HepG2 (cell line): ENCODE measurements around the gene DUS1L. TPM values are rescaled to one million over a fixed set of nuclear protein-coding genes. Genes with fewer than 3 reads are reported as not detected.

Source experiments
- ATF7 ChIP-seq, 2 experiments: fragments of 450-650 bp in 1 of 2; sonication (generic) in 1 of 2; formaldehyde crosslinking in 1 of 2; IDR thresholded peaks; 2 replicates each; pipeline versions ENCODE4 v1.4.0 to v1.6.1; 2016 to 2020; ENCODE audit warnings: antibody characterized with exemption in 1 of 2, mild to moderate bottlenecking in 1 of 2, missing genetic modification reagents in 1 of 2
- CENPX ChIP-seq: sonication (generic); formaldehyde crosslinking; IDR thresholded peaks from 2 replicates; pipeline ENCODE4 v1.9.0; 2021; ENCODE audit warnings: mild to moderate bottlenecking, missing genetic modification reagents, moderate library complexity
- MTA3 ChIP-seq: sonication (generic); formaldehyde crosslinking; IDR thresholded peaks from 2 replicates; pipeline ENCODE4 v1.4.0; 2020; ENCODE audit warnings: missing genetic modification reagents
- NCOR1 ChIP-seq: fragments of 200-600 bp; sonication (generic); IDR thresholded peaks from 2 replicates; pipeline ENCODE4 v1.7.0; 2017; ENCODE audit warnings: antibody characterized with exemption, low read length, borderline replicate concordance
- NPAS2 ChIP-seq: sonication (generic); formaldehyde crosslinking; IDR thresholded peaks from 2 replicates; pipeline ENCODE4 v1.8.0; 2022; ENCODE audit warnings: mild to moderate bottlenecking, missing genetic modification reagents, borderline replicate concordance
- RBAK ChIP-seq: sonication (generic); formaldehyde crosslinking; IDR thresholded peaks from 2 replicates; pipeline ENCODE4 v1.5.1; 2020; ENCODE audit warnings: mild to moderate bottlenecking, missing genetic modification reagents
- RBM22 ChIP-seq: fragments of 200-400 bp; formaldehyde crosslinking; optimal IDR thresholded peaks from 2 replicates; pipeline ENCODE3; 2017; ENCODE audit warnings: mild to moderate bottlenecking, low read length, moderate library complexity
- SP5 ChIP-seq: IDR thresholded peaks from 2 replicates; pipeline ENCODE4 v1.6.1; 2016; ENCODE audit warnings: low read depth, borderline replicate concordance
- TRIM24 ChIP-seq: sonication (generic); formaldehyde crosslinking; IDR thresholded peaks from 2 replicates; pipeline ENCODE4 v1.8.0; 2022; ENCODE audit warnings: mild to moderate bottlenecking, missing genetic modification reagents
- ZBTB7B ChIP-seq: sonication (generic); formaldehyde crosslinking; IDR thresholded peaks from 2 replicates; pipeline ENCODE4 v1.4.0; 2020; ENCODE audit warnings: missing genetic modification reagents
- ZNF124 ChIP-seq: sonication (generic); formaldehyde crosslinking; IDR thresholded peaks from 2 replicates; pipeline ENCODE4 v1.4.0; 2020; ENCODE audit warnings: missing genetic modification reagents
- ZNF44 ChIP-seq: sonication (generic); formaldehyde crosslinking; IDR thresholded peaks from 2 replicates; pipeline ENCODE4 v1.5.1; 2020; ENCODE audit warnings: mild to moderate bottlenecking, missing genetic modification reagents
- ZNF574 ChIP-seq: sonication (generic); formaldehyde crosslinking; IDR thresholded peaks from 2 replicates; pipeline ENCODE4 v1.4.0; 2020; ENCODE audit warnings: missing genetic modification reagents
- ZNF607 ChIP-seq: sonication (generic); formaldehyde crosslinking; IDR thresholded peaks from 2 replicates; pipeline ENCODE4 v1.5.1; 2020; ENCODE audit warnings: missing genetic modification reagents, mild to moderate bottlenecking, borderline replicate concordance
- ZNF713 ChIP-seq: sonication (generic); formaldehyde crosslinking; IDR thresholded peaks from 2 replicates; pipeline ENCODE4 v1.4.0; 2020; ENCODE audit warnings: mild to moderate bottlenecking, missing genetic modification reagents
- ZNF746 ChIP-seq: sonication (generic); formaldehyde crosslinking; IDR thresholded peaks from 2 replicates; pipeline ENCODE4 v1.8.0; 2022; ENCODE audit warnings: mild to moderate bottlenecking, missing genetic modification reagents
- polyA plus RNA-seq, 8 experiments: library from polyadenylated mRNA; depleted of rRNA in 3 of 8; stranded (reverse) in 7 of 8; unstranded in 1 of 8; fragments of >200 nt; fragmentation: Illumina TruSeq in 4 of 8; extraction: Trizol in 4 of 8; gene quantifications; 2 replicates each; pipeline versions ENCODE4 v1.2.1 to v1.2.3, GENCODE V29; 2011 to 2016; ENCODE audit warnings: low read depth in 4 of 8, missing spikeins in 1 of 8, mixed read lengths in 1 of 8; ENCODE audit not compliant: insufficient read depth in 1 of 8
- total RNA-seq, 5 experiments: library from RNA; depleted of rRNA; stranded (reverse); fragments of >200 nt; fragmentation: Illumina TruSeq; extraction: Trizol; gene quantifications; 2 replicates each; pipeline ENCODE4 v1.2.3, GENCODE V29; 2016; ENCODE audit warnings: low read depth in 1 of 5
- TF ChIP-seq, protein P1 (sequence below): sonication (generic); formaldehyde crosslinking; IDR thresholded peaks from 2 replicates; pipeline ENCODE4 v1.5.0; 2020; ENCODE audit warnings: missing genetic modification reagents
- TF ChIP-seq, protein P2 (sequence below): sonication (generic); formaldehyde crosslinking; IDR thresholded peaks from 2 replicates; pipeline ENCODE4 v1.4.0; 2020; ENCODE audit warnings: low read depth, missing genetic modification reagents
- TF ChIP-seq, protein P3 (sequence below), 2 experiments: fragments of 450-650 bp in 1 of 2; sonication (generic) in 1 of 2; formaldehyde crosslinking; IDR thresholded peaks; 2 replicates each; pipeline versions ENCODE4 v1.5.0 to v1.8.0; 2020 to 2022; ENCODE audit warnings: mild to moderate bottlenecking in 1 of 2, missing genetic modification reagents in 1 of 2

Gene DUS1L
- total and polyA plus RNA-seq, 2 of the 13 experiments (the other 11 are each of a cell fraction or from before 2014, with no cell fraction given): 81.0 to 109 TPM

DNA sequence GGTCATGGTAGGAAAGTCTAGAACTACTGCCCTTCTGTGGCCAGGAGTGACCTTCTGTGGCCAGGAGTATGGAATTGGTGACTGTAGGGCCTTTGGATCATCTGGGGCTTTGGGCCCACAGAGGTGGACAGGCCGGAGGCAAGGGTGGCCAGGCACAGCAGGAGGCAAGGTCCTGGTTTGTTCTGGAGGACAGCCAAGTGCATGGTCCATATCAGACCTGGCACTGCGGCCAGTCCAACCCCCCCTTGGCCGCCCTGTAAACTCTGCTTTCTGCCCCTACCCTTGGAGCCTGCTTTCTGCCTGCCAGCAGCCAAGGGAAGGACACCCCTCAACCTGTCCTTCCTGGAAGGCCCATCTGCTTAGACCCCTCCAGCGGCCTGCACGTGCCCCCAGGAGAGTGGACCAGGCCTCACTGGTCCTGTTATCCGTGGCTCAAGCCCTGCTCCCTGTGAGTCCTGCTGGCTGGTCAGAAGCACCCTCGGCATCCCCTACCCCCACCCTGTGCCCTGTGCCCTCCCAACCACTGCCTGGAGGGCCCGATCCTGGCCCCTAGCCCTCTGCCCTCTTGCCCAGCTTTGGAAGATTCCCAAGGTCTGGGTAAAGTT is 25.8 kb downstream of the DUS1L start (continued):
- TF ChIP-seq TRIM24 (no peak), RBM22 (no peak), ZNF44 (no peak), ATF7 (IDR thresholded peaks at IDR 0.05) (no peak), ATF7 (CRISPR knock-in tag; IDR thresholded peaks at IDR 0.05) (no peak), ZNF607 (CRISPR knock-in tag) (no peak), ZNF746 (CRISPR knock-in tag) (no peak), SP5 (CRISPR knock-in tag) (no peak), ZNF713 (no peak), NCOR1 (no peak), ZNF124 (CRISPR knock-in tag) (no peak), ZBTB7B (CRISPR knock-in tag) (peak; percentile 80), CENPX (no peak), MTA3 (CRISPR knock-in tag) (no peak), NPAS2 (CRISPR knock-in tag) (no peak), RBAK (CRISPR knock-in tag) (no peak), ZNF574 (CRISPR knock-in tag) (no peak)
- TF ChIP-seq, protein P1, sequence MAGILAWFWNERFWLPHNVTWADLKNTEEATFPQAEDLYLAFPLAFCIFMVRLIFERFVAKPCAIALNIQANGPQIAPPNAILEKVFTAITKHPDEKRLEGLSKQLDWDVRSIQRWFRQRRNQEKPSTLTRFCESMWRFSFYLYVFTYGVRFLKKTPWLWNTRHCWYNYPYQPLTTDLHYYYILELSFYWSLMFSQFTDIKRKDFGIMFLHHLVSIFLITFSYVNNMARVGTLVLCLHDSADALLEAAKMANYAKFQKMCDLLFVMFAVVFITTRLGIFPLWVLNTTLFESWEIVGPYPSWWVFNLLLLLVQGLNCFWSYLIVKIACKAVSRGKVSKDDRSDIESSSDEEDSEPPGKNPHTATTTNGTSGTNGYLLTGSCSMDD (CRISPR knock-in tag): no peak
- TF ChIP-seq, protein P2, sequence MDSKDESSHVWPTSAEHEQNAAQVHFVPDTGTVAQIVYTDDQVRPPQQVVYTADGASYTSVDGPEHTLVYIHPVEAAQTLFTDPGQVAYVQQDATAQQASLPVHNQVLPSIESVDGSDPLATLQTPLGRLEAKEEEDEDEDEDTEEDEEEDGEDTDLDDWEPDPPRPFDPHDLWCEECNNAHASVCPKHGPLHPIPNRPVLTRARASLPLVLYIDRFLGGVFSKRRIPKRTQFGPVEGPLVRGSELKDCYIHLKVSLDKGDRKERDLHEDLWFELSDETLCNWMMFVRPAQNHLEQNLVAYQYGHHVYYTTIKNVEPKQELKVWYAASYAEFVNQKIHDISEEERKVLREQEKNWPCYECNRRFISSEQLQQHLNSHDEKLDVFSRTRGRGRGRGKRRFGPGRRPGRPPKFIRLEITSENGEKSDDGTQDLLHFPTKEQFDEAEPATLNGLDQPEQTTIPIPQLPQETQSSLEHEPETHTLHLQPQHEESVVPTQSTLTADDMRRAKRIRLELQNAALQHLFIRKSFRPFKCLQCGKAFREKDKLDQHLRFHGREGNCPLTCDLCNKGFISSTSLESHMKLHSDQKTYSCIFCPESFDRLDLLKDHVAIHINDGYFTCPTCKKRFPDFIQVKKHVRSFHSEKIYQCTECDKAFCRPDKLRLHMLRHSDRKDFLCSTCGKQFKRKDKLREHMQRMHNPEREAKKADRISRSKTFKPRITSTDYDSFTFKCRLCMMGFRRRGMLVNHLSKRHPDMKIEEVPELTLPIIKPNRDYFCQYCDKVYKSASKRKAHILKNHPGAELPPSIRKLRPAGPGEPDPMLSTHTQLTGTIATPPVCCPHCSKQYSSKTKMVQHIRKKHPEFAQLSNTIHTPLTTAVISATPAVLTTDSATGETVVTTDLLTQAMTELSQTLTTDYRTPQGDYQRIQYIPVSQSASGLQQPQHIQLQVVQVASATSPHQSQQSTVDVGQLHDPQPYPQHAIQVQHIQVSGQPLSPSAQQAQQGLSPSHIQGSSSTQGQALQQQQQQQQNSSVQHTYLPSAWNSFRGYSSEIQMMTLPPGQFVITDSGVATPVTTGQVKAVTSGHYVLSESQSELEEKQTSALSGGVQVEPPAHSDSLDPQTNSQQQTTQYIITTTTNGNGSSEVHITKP: 0 out of 2 replicates have a peak, but pooled peaks have one; percentile 19
- TF ChIP-seq, protein P3, sequence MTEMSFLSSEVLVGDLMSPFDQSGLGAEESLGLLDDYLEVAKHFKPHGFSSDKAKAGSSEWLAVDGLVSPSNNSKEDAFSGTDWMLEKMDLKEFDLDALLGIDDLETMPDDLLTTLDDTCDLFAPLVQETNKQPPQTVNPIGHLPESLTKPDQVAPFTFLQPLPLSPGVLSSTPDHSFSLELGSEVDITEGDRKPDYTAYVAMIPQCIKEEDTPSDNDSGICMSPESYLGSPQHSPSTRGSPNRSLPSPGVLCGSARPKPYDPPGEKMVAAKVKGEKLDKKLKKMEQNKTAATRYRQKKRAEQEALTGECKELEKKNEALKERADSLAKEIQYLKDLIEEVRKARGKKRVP (CRISPR knock-in tag; IDR thresholded peaks at IDR 0.05): no peak
